DMS114 treated with DMSO at 0.1 percent for 48 hours (cell line): ENCODE data around the gene LPXN.

ENCODE experiments used
- DNase-seq: peaks from one replicate; lab custom pipeline; 2025; ENCODE audit not compliant: unreplicated experiment; lab: John Stamatoyannopoulos, UW

Gene LPXN

DNA sequence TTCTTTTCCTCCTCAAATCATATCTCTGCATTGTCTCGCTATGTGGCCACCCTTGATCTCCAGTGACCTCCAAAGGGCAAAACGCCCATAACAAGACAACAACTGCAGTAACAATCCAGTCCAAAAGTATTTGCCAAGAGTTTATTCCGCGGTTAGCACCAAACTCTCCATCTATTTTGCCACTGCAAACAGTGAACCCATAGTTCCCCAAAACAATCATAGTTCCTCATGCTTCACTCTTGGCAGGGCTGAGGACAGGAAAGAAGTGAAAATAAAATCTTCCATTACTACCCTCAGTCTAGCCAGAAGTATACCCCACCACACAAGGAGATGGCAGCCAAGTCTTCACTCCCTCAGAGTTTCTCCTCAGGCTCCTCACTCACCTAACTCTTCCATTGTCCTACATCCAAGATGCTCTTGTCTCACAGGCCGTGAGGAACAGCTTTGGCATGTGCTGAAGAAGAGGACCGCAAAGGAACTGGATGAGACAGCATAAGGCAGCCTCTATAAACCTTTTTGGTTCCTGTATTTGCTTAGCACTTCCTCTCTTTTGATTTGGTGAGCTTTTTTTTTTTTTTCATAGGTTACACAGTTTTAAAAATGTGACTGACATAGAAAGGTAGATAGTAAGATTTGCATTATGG, at the start of gene LPXN:
Gene LPXN (minus strand): TSS at position 480 of the 644 bp plus-strand sequence. CDS start 84 bp downstream, at position 396.
- no peak for DNase-seq

GRCh38 chr11:58625086-58625485, 49.4 kb upstream of the LPXN start:
- no peak for DNase-seq

DNA sequence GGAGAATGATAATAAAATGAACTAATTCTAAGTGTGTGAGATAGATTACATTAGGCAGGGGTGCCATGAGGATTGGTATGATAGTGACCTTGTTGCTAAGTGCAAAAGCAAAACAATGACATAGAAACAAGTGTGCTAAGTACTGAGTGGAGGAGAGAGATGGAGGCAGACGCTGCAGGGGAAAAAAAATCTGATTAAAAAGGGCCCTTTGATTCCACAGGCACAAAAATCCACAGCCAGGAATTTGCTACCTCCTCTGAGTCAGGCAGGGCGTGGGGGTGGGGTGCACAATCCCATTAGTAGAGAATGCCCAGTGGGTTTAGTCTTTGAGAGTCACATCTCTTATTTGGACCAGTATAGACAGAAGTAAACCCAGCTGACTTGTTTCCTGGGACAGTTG, 46.7 kb upstream of the LPXN start, which contains the start of gene CNTF:
Gene CNTF (plus strand): TSS at position 322 of the 400 bp plus-strand sequence. CDS start 88 bp downstream, outside the sequence.
- DNase-seq: no peak

- no peak for DNase-seq
Measured at GRCh38 chr11:58621586-58622262, 46.1 kb upstream of the LPXN start.

- no peak for DNase-seq
Measured at GRCh38 chr11:58617976-58618557, 42.4 kb upstream of the LPXN start.

GRCh38 chr11:58616594-58616993, 40.9 kb upstream of the LPXN start:
- DNase-seq: no peak

DNA sequence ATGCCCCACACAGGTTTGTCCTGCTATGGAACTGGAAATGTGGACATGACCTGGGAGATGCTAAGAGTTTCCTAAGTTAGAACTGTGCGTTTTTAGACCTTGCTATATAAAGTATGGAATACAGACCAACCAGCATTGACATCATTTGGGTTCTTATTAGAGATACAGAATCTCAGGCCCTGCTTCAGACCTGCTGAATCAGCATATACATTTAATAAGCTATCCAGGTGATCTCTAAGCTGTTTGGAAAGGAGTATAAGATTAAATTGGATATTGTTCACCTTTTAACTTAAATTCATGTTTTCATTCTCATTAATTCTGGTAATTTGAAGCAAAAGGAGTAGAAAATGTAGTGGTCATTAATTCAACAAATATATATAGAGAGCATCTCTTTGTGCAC, 39.9 kb upstream of the LPXN start:
- no peak for DNase-seq

DNA sequence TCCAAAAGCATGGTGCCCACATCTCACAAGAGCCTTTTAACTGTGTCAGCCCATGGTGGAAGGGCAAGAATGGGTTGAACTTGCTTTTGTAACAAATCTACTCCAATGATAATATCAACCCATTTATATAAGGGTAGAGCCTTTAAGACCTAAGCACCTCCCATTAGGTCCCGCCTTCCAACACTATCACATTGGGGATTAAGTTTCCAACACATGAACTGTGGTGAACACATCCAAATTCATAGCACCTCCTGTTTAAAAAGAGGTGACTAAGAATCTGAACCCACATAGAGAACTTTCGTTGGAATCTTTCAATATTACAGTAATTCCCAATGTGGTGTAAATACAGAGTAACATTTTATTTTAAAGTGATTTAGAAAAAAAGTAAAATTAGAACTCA, 37.6 kb upstream of the LPXN start:
- DNase-seq: no peak

- no peak for DNase-seq
Measured at GRCh38 chr11:58609723-58610122, 34.1 kb upstream of the LPXN start.

DNA sequence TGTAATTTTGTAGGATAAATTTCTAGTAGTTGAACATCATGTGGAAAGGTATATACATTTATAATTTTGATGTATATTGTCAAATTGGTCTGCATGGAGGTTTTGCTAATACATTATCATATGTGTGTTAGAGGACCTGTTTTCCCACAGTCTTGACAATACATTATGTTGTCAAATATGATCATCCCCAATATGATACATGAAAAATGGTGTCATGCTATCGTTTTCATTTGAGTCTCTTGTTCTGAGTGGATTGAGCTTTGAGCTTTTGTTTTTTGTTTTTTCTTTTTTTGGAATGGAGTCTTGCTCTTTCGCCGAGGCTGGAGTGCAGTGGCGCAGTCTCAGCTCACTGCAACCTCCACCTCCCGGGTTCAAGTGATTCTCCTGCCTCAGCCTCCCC, 32.7 kb upstream of the LPXN start:
- DNase-seq: no peak

- no peak for DNase-seq
Measured at GRCh38 chr11:58606930-58607714, 31.5 kb upstream of the LPXN start.

- no peak for DNase-seq
Measured at GRCh38 chr11:58600510-58600909, 24.9 kb upstream of the LPXN start.

GRCh38 chr11:58597486-58598144, 22.0 kb upstream of the LPXN start:
- no peak for DNase-seq

DNA sequence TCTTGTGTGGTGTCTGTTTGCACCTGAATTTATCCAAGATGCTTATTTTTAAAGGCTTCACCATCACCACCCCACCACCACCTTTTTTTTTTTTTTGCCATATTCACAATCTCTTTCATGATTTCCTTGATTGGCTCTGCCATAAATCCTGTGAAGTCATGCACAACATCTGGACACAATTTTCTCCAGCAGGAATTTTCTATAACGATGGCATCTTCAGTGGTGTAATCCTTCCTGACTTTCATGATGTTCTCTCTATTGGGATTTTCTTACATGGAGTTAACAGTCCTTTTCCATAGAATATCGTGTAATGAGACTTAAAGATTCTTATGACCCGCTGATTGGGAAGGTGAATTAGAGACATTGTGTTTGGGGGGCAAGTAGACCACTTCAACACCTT, 21.0 kb upstream of the LPXN start:
- DNase-seq: no peak

DNA sequence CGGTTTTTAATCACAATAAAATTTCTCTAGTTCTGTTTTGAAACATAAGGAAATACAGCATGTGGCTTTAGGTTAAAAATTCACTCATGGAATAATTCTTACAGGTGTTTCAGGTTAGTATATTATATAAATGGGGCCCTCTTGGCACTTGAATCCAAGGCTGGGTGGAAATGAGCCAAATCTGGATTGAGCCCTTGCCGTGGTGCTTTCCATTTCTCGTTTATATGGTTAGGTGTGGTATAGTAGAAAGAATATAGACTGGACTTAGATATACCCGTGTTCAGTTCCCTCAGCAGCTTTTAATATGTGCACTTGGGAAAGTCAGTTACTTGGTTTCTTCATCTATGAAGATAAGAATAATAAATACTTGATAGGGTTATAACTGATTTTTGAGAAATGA, 19.2 kb upstream of the LPXN start:
- no peak for DNase-seq

GRCh38 chr11:58592760-58593472, 17.3 kb upstream of the LPXN start:
- DNase-seq: no peak

- no peak for DNase-seq
Measured at GRCh38 chr11:58591659-58592058, 16.0 kb upstream of the LPXN start.

- no peak for DNase-seq
Measured at GRCh38 chr11:58586998-58587397, 11.3 kb upstream of the LPXN start.

GRCh38 chr11:58582437-58582836, 6.8 kb upstream of the LPXN start:
- DNase-seq: no peak

- DNase-seq: no peak
Measured at GRCh38 chr11:58580311-58580710, 4.7 kb upstream of the LPXN start.
